ENCODE results near the gene DEFB129. TPM values are rescaled to one million over a fixed set of nuclear protein-coding genes. Genes with fewer than 3 reads are reported as not detected.

DEFB129 gene
- total RNA-seq, 1 donor from 2014 or later, result not detected

Other genes starting within 250 kb of the DEFB129 start
- not detected for gene DEFB125, start 139.6 kb upstream of the DEFB129 start, total RNA-seq
- not detected for gene DEFB126, start 84.7 kb upstream of the DEFB129 start, total RNA-seq
- gene DEFB127, start 69.8 kb upstream of the DEFB129 start, total RNA-seq, result not detected
- gene DEFB128, start 37.5 kb upstream of the DEFB129 start, total RNA-seq, result not detected
- gene DEFB132, start 30.5 kb downstream of the DEFB129 start, total RNA-seq, result not detected
- 1.0 TPM for gene C20orf96, start 63.5 kb downstream of the DEFB129 start, total RNA-seq
- 39.1 TPM for gene ZCCHC3, start 70.3 kb downstream of the DEFB129 start, total RNA-seq
- 3.7 TPM for gene SOX12, start 98.3 kb downstream of the DEFB129 start, total RNA-seq
- gene NRSN2, start 119.9 kb downstream of the DEFB129 start, total RNA-seq, result 14.6 TPM
- gene TRIB3, start 153.5 kb downstream of the DEFB129 start, total RNA-seq, result 7.3 TPM
- gene RBCK1, start 181.0 kb downstream of the DEFB129 start, total RNA-seq, result 29.2 TPM
- gene TBC1D20, start 235.3 kb downstream of the DEFB129 start, total RNA-seq, result 14.1 TPM